CD4-positive, alpha-beta memory T cell (primary cell): ENCODE measurements around the gene RAP1A. TPM values are rescaled to one million over a fixed set of nuclear protein-coding genes. Genes with fewer than 3 reads are reported as not detected.

ENCODE experiments used
- CTCF ChIA-PET: fragments of 350-600 bp; sonication (Branson Sonifier 250); formaldehyde crosslinking; loops from one replicate; lab custom pipeline; 2021; ENCODE audit warnings: inconsistent platforms; ENCODE audit not compliant: partially characterized antibody; lab: Charles Lee
- POLR2A ChIA-PET: fragments of 350-600 bp; sonication (Branson Sonifier 250); formaldehyde crosslinking; loops from one replicate; lab custom pipeline; 2021; ENCODE audit not compliant: partially characterized antibody; lab: Charles Lee
- DNase-seq, 5 donors: peaks; one replicate each; pipeline versions ENCODE4 v3.0.0 to v3.0.0-alpha.2; 2020 to 2022; ENCODE audit warnings: mixed read lengths in 1 of 5
- H3K27ac ChIP-seq: one replicate; pipeline ENCODE4 v1.7.0; 2013; ENCODE audit warnings: low read depth, low read length
- H3K27me3 ChIP-seq: 2 replicates; pipeline ENCODE4 v1.7.0; 2013; ENCODE audit warnings: mild to moderate bottlenecking, low read length, moderate library complexity; ENCODE audit not compliant: insufficient read depth
- H3K36me3 ChIP-seq: 2 replicates; pipeline ENCODE4 v1.7.0; 2013; ENCODE audit warnings: mild to moderate bottlenecking, low read length, moderate library complexity; ENCODE audit not compliant: insufficient read depth
- H3K4me1 ChIP-seq: 2 replicates; pipeline ENCODE4 v1.7.0; 2013; ENCODE audit warnings: mild to moderate bottlenecking, low read length, moderate library complexity; ENCODE audit not compliant: insufficient read depth
- H3K4me3 ChIP-seq, 2 donors: one replicate each; pipeline ENCODE4 v1.7.0; 2013; ENCODE audit warnings: low read length in 2 of 2, mild to moderate bottlenecking in 1 of 2
- H3K9me3 ChIP-seq, 2 donors: one replicate each; pipeline ENCODE4 v1.7.0; 2013; ENCODE audit warnings: low read length in 2 of 2, control low read depth in 1 of 2; ENCODE audit not compliant: control insufficient read depth in 1 of 2
- H3K27ac Mint-ChIP-seq, 7 donors: one replicate each; pipeline ENCODE4 v1.8.0; 2020 to 2021; ENCODE audit warnings: mixed read lengths in 7 of 7, mild to moderate bottlenecking in 6 of 7, inconsistent platforms in 3 of 7, moderate library complexity in 3 of 7
- H3K27me3 Mint-ChIP-seq, 2 donors: one replicate each; pipeline ENCODE4 v1.8.0; 2020 to 2021; ENCODE audit warnings: mixed read lengths in 2 of 2
- H3K36me3 Mint-ChIP-seq, 2 donors: one replicate each; pipeline ENCODE4 v1.8.0; 2020 to 2021; ENCODE audit warnings: mixed read lengths in 2 of 2, inconsistent platforms in 1 of 2, mild to moderate bottlenecking in 1 of 2
- H3K4me1 Mint-ChIP-seq, 4 donors: one replicate each; pipeline ENCODE4 v1.8.0; 2020 to 2021; ENCODE audit warnings: mixed read lengths in 4 of 4, mild to moderate bottlenecking in 1 of 4
- H3K4me3 Mint-ChIP-seq, 8 donors: one replicate each; pipeline ENCODE4 v1.8.0; 2020 to 2021; ENCODE audit warnings: mixed read lengths in 8 of 8, mild to moderate bottlenecking in 7 of 8, moderate library complexity in 6 of 8, inconsistent platforms in 3 of 8
- H3K9me3 Mint-ChIP-seq, 8 donors: one replicate each; pipeline ENCODE4 v1.8.0; 2020 to 2021; ENCODE audit warnings: mixed read lengths in 8 of 8, mild to moderate bottlenecking in 5 of 8, inconsistent platforms in 3 of 8, moderate library complexity in 1 of 8
- intact Hi-C: fragments of 100-400 bp; cut with micrococcal nuclease; formaldehyde crosslinking; loops from one replicate; pipeline ENCODE4 v1.15.1; 2023
- polyA plus RNA-seq, 2 donors: library from polyadenylated mRNA; unstranded; fragments of 300-500 nt; fragmentation: Illumina TruSeq; gene quantifications; one replicate each; pipeline ENCODE4 v1.2.3, GENCODE V29; 2021
- total RNA-seq, 2 experiments: library from RNA; stranded (reverse); gene quantifications; one replicate each; pipeline ENCODE4 v1.2.3, GENCODE V29; 2021

The RAP1A gene
- total and polyA plus RNA-seq, 4 experiments from 2014 or later = 67.2 to 134 (median 108) TPM

- DNase-seq = peak in 2 of 5 donors; percentile 17 to 18
Observed at GRCh38 chr1:111660204-111661150, 40.9 kb downstream of the RAP1A start.

GRCh38 chr1:111664652-111665051 lies 45.1 kb downstream of the RAP1A start:
- no peaks in the 10 kb centered on the region for H3K9me3 ChIP-seq
- peaks cover 43 to 70% (median 56%) of the 10 kb centered on the region in 4 donors for H3K4me1 Mint-ChIP-seq
- H3K36me3 ChIP-seq = peaks cover 3% of the 10 kb centered on the region
- H3K9me3 Mint-ChIP-seq = no peaks in the 10 kb centered on the region
- peaks cover 87% of the 10 kb centered on the region for H3K4me1 ChIP-seq
- H3K27ac Mint-ChIP-seq = peak overlapping the region; percentile 14 to 88 (median 73)
- peaks cover 18 to 23% of the 10 kb centered on the region in 2 donors for H3K36me3 Mint-ChIP-seq
- CTCF ChIA-PET = interaction anchor here (0.6 to 4.5 kb wide), 3 partner anchors 15 to 156 kb away, joined by 3 to 22 read pairs (median 5); no protein-coding TSS in a partner anchor
- no peaks in the 10 kb centered on the region for H3K27me3 Mint-ChIP-seq
- POLR2A ChIA-PET = interaction anchor here (0.7 to 1.6 kb wide), 8 partner anchors 11 to 161 kb away, joined by 3 to 9 read pairs (median 4); partner anchors contain the start of genes ADORA3, RAP1A and TMIGD3
- no peak overlapping the region for H3K27ac ChIP-seq
- H3K27me3 ChIP-seq = no peaks in the 10 kb centered on the region
- intact Hi-C loops = loop anchor here (5.0 kb wide), 1 partner anchor 43 kb away; no protein-coding TSS in a partner anchor
- no peak overlapping the region for H3K4me3 ChIP-seq
- H3K4me3 Mint-ChIP-seq = peak overlapping the region; percentile 1 to 79 (median 26)
- DNase-seq = no peak

More at GRCh38 chr1:111660204-111661150, 40.9 kb downstream of the RAP1A start:
- ChIA-PET CTCF (interaction anchor here (0.8 to 1.1 kb wide), 5 partner anchors 14 to 260 kb away, joined by 3 to 4 read pairs (median 3); no protein-coding TSS in a partner anchor), POLR2A (interaction anchor here (1.0 to 2.2 kb wide), 5 partner anchors 12 to 212 kb away, joined by 3 to 5 read pairs (median 4); no protein-coding TSS in a partner anchor)
- Mint-ChIP-seq H3K4me1 (peaks cover 42 to 55% (median 47%) of the 10 kb centered on the region in 4 donors), H3K36me3 (peaks cover 0 to 10% of the 10 kb centered on the region in 2 donors), H3K27me3 (no peaks in the 10 kb centered on the region), H3K27ac (no peak overlapping the region), H3K4me3 (no peak overlapping the region), H3K9me3 (no peaks in the 10 kb centered on the region)
- H3K9me3 ChIP-seq = no peaks in the 10 kb centered on the region
- H3K4me3 ChIP-seq = no peak overlapping the region
- intact Hi-C loops = loop anchor here (5.0 kb wide), 1 partner anchor 47 kb away; no protein-coding TSS in a partner anchor
- H3K27me3 ChIP-seq = no peaks in the 10 kb centered on the region
- no peak overlapping the region for H3K27ac ChIP-seq
- peaks cover 97% of the 10 kb centered on the region for H3K4me1 ChIP-seq
- H3K36me3 ChIP-seq = no peaks in the 10 kb centered on the region

- peaks cover 51 to 79% (median 64%) of the 10 kb centered on the region in 4 donors for H3K4me1 Mint-ChIP-seq
- H3K27ac Mint-ChIP-seq = peak overlapping the region in 4 of 7 donors; percentile 25 to 76 (median 66)
Observed at GRCh38 chr1:111665497-111665896, 45.9 kb downstream of the RAP1A start.

GRCh38 chr1:111666828-111667227 lies 47.2 kb downstream of the RAP1A start:
- Histone ChIP-seq H3K4me3 (no peak overlapping the region), H3K36me3 (peaks cover 3% of the 10 kb centered on the region), H3K27ac (no peak overlapping the region), H3K9me3 (no peaks in the 10 kb centered on the region), H3K4me1 (peaks cover 85% of the 10 kb centered on the region), H3K27me3 (no peaks in the 10 kb centered on the region)
- Mint-ChIP-seq H3K4me3 (peak overlapping the region in 1 of 8 donors; percentile 33), H3K27ac (peak overlapping the region in 3 of 7 donors; percentile 3 to 47 (median 5)), H3K4me1 (peaks cover 60 to 92% (median 74%) of the 10 kb centered on the region in 4 donors), H3K27me3 (no peaks in the 10 kb centered on the region), H3K36me3 (peaks cover 19 to 25% of the 10 kb centered on the region in 2 donors), H3K9me3 (no peaks in the 10 kb centered on the region)
- POLR2A ChIA-PET = interaction anchor here (0.6 kb wide), 1 partner anchor 74 kb away, joined by 3 read pairs; no protein-coding TSS in a partner anchor
- CTCF ChIA-PET = no interaction called here
- intact Hi-C loops = no loop called here
- DNase-seq = no peak

More at GRCh38 chr1:111665497-111665896, 45.9 kb downstream of the RAP1A start:
- no peaks in the 10 kb centered on the region for H3K27me3 Mint-ChIP-seq
- Histone ChIP-seq H3K36me3 (peaks cover 3% of the 10 kb centered on the region), H3K27ac (no peak overlapping the region), H3K27me3 (no peaks in the 10 kb centered on the region), H3K9me3 (no peaks in the 10 kb centered on the region), H3K4me1 (peaks cover 86% of the 10 kb centered on the region), H3K4me3 (no peak overlapping the region)
- ChIA-PET CTCF (interaction anchor here (1.5 to 4.5 kb wide), 2 partner anchors 73 to 157 kb away, joined by 5 to 22 read pairs; no protein-coding TSS in a partner anchor), POLR2A (interaction anchor here (1.0 to 1.6 kb wide), 7 partner anchors 9 to 157 kb away, joined by 3 to 9 read pairs (median 4); partner anchors contain the start of gene RAP1A)
- H3K4me3 Mint-ChIP-seq = peak overlapping the region in 2 of 8 donors; percentile 21 to 35
- H3K9me3 Mint-ChIP-seq = no peaks in the 10 kb centered on the region
- DNase-seq = no peak
- intact Hi-C loops = no loop called here
- H3K36me3 Mint-ChIP-seq = peaks cover 18 to 23% of the 10 kb centered on the region in 2 donors

- no peak overlapping the region for H3K27ac ChIP-seq
- DNase-seq = no peak
- H3K36me3 Mint-ChIP-seq = peaks cover 30 to 32% of the 10 kb centered on the region in 2 donors
- no peaks in the 10 kb centered on the region for H3K9me3 ChIP-seq
- ChIA-PET POLR2A (interaction anchor here (0.7 to 1.3 kb wide), 6 partner anchors 13 to 162 kb away, joined by 3 to 5 read pairs (median 3); no protein-coding TSS in a partner anchor), CTCF (interaction anchor here (1.0 to 3.0 kb wide), 4 partner anchors 11 to 198 kb away, joined by 3 to 12 read pairs (median 3); no protein-coding TSS in a partner anchor)
- peak overlapping the region in 6 of 7 donors; percentile 8 to 76 (median 60) for H3K27ac Mint-ChIP-seq
- H3K36me3 ChIP-seq = peaks cover 3% of the 10 kb centered on the region
- no peak overlapping the region for H3K4me3 ChIP-seq
- peaks cover 84% of the 10 kb centered on the region for H3K4me1 ChIP-seq
- H3K4me3 Mint-ChIP-seq = peak overlapping the region in 3 of 8 donors; percentile 12 to 55 (median 38)
- intact Hi-C loops = no loop called here
- H3K4me1 Mint-ChIP-seq = peaks cover 61 to 91% (median 77%) of the 10 kb centered on the region in 4 donors
- H3K9me3 Mint-ChIP-seq = no peaks in the 10 kb centered on the region
- no peaks in the 10 kb centered on the region for H3K27me3 Mint-ChIP-seq
- H3K27me3 ChIP-seq = no peaks in the 10 kb centered on the region
Observed at GRCh38 chr1:111669268-111669667, 49.7 kb downstream of the RAP1A start.

- H3K4me1 ChIP-seq = peaks cover 60% of the 10 kb centered on the region
- Mint-ChIP-seq H3K4me3 (peak overlapping the region in 5 of 8 donors; percentile 22 to 55 (median 23)), H3K9me3 (peaks cover 0 to 8% (median 4%) of the 10 kb centered on the region in 8 donors), H3K27me3 (no peaks in the 10 kb centered on the region), H3K4me1 (peaks cover 56 to 86% (median 67%) of the 10 kb centered on the region in 4 donors), H3K36me3 (peaks cover 33 to 47% of the 10 kb centered on the region in 2 donors), H3K27ac (peak overlapping the region in 4 of 7 donors; percentile 19 to 76 (median 38))
- H3K9me3 ChIP-seq = no peaks in the 10 kb centered on the region
- no peak overlapping the region for H3K27ac ChIP-seq
- H3K36me3 ChIP-seq = peaks cover 3% of the 10 kb centered on the region
- no peak for DNase-seq
- intact Hi-C loops = no loop called here
- ChIA-PET CTCF (interaction anchor here (3.0 kb wide), 1 partner anchor 163 kb away, joined by 12 read pairs; no protein-coding TSS in a partner anchor), POLR2A (interaction anchor here (0.8 kb wide), 1 partner anchor 16 kb away, joined by 5 read pairs; no protein-coding TSS in a partner anchor)
- no peaks in the 10 kb centered on the region for H3K27me3 ChIP-seq
- H3K4me3 ChIP-seq = no peak overlapping the region
Observed at GRCh38 chr1:111671852-111672251, 52.3 kb downstream of the RAP1A start.
